Vagina (tissue), 2 donors: ENCODE measurements around the gene KHDRBS1. TPM values are rescaled to one million over a fixed set of nuclear protein-coding genes. Genes with fewer than 3 reads are reported as not detected.

Experiments used
- DNase-seq, 2 donors: peaks; one replicate each; pipeline ENCODE4 v3.0.0-alpha.2; 2017; ENCODE audit errors: extremely low spot score in 2 of 2
- H3K27ac ChIP-seq: fragments of 200-600 bp; sonication (generic); one replicate; pipeline ENCODE4 v1.5.1; 2019
- H3K27me3 ChIP-seq: fragments of 200-600 bp; sonication (generic); one replicate; pipeline ENCODE4 v1.5.1; 2019
- H3K36me3 ChIP-seq, 2 donors: fragments of 200-600 bp; sonication (generic); one replicate each; pipeline ENCODE4 v1.5.1; 2017 to 2019
- H3K4me1 ChIP-seq: fragments of 200-600 bp; sonication (generic); one replicate; pipeline ENCODE4 v1.5.1; 2019
- H3K4me3 ChIP-seq, 2 donors: fragments of 200-600 bp; sonication (generic); 1 replicate in 1 of 2; 2 replicates in 1 of 2; pipeline ENCODE4 v1.5.1; 2016 to 2019
- H3K9me3 ChIP-seq: fragments of 200-600 bp; sonication (generic); one replicate; pipeline ENCODE4 v1.5.1; 2019
- POLR2A ChIP-seq, 2 donors: fragments of 450-650 bp; IDR thresholded peaks; one replicate each; pipeline ENCODE4 v1.6.1; 2017; ENCODE audit warnings: antibody characterized with exemption in 2 of 2, mild to moderate bottlenecking in 2 of 2, moderate library complexity in 2 of 2
- POLR2AphosphoS5 ChIP-seq, 2 donors: sonication (generic); formaldehyde crosslinking; IDR thresholded peaks; one replicate each; pipeline ENCODE4 v1.9.0; 2017; ENCODE audit warnings: antibody characterized with exemption in 2 of 2, mild to moderate bottlenecking in 2 of 2, low read depth in 1 of 2; ENCODE audit not compliant: insufficient read depth in 1 of 2
- intact Hi-C: fragments of 100-400 bp; cut with DNase I; formaldehyde crosslinking; loops from one replicate; pipeline ENCODE4 v1.15.1; 2023
- total RNA-seq: library from RNA; depleted of rRNA; stranded (reverse); fragments of >200 nt; gene quantifications from one replicate; pipeline ENCODE4 v1.2.3, GENCODE V29; 2016
- TF ChIP-seq, protein P1 (sequence below), 3 experiments: fragments of 450-650 bp in 2 of 3; fragments of 200-600 bp in 1 of 3; sonication (generic) in 1 of 3; IDR thresholded peaks; one replicate each; pipeline ENCODE4 v1.5.1; 2017 to 2019; ENCODE audit warnings: antibody characterized with exemption in 3 of 3, mild to moderate bottlenecking in 2 of 3, moderate library complexity in 2 of 3

Gene KHDRBS1
- total RNA-seq, 1 donor from 2014 or later: 104 TPM

DNA sequence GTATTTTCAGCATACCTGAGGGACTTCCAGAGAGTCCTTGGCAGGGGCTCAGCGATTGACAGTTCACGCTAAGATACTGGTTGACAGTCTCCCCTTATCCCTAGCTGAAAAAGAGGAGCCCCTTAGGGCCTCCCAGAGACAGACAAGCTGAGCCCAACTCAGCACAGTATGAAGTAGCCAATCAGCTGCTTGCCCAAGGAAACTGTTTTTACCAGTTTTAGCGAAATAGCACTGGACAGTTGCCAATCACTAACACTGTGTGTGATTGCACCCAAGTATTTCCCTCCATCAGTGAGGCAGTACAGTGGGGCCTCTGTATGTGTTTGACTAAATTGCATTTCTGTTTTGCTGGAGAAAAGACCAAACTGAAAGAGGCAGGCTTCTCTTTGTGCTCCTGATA lies 27.0 kb downstream of the KHDRBS1 start:
- Histone ChIP-seq H3K36me3 (no peaks in the 10 kb centered on the region), H3K27me3 (no peaks in the 10 kb centered on the region), H3K27ac (no peak overlapping the region), H3K9me3 (no peaks in the 10 kb centered on the region), H3K4me3 (no peak overlapping the region), H3K4me1 (no peaks in the 10 kb centered on the region)
- intact Hi-C loops: no loop called here
- DNase-seq: no peak
- no peak for TF ChIP-seq POLR2AphosphoS5 (IDR thresholded peaks at IDR 0.05; ENCODE audit: insufficient read depth in 1 of 2, low read depth in 1 of 2)
- TF ChIP-seq POLR2A (IDR thresholded peaks at IDR 0.05): no peak
- TF ChIP-seq, protein P1, sequence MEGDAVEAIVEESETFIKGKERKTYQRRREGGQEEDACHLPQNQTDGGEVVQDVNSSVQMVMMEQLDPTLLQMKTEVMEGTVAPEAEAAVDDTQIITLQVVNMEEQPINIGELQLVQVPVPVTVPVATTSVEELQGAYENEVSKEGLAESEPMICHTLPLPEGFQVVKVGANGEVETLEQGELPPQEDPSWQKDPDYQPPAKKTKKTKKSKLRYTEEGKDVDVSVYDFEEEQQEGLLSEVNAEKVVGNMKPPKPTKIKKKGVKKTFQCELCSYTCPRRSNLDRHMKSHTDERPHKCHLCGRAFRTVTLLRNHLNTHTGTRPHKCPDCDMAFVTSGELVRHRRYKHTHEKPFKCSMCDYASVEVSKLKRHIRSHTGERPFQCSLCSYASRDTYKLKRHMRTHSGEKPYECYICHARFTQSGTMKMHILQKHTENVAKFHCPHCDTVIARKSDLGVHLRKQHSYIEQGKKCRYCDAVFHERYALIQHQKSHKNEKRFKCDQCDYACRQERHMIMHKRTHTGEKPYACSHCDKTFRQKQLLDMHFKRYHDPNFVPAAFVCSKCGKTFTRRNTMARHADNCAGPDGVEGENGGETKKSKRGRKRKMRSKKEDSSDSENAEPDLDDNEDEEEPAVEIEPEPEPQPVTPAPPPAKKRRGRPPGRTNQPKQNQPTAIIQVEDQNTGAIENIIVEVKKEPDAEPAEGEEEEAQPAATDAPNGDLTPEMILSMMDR (IDR thresholded peaks at IDR 0.05): no peak

DNA sequence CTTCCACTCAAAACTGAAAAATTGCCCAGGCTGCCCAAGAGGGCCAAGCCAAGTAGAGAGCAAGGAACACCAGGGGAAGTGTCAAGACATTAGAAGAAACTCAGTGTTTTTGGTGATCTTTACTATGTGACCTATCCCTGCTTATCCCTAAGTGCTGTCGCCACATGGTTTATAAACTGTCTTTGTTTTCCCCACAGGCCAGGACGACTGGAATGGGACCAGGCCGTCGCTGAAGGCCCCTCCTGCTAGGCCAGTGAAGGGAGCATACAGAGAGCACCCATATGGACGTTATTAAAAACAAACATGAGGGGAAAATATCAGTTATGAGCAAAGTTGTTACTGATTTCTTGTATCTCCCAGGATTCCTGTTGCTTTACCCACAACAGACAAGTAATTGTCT lies 28.7 kb downstream of the KHDRBS1 start:
- Histone ChIP-seq H3K27me3 (no peaks in the 10 kb centered on the region), H3K4me1 (no peaks in the 10 kb centered on the region), H3K36me3 (peaks cover 0 to 10% of the 10 kb centered on the region in 2 donors), H3K27ac (no peak overlapping the region), H3K9me3 (no peaks in the 10 kb centered on the region), H3K4me3 (no peak overlapping the region)
- TF ChIP-seq POLR2A (IDR thresholded peaks at IDR 0.05): no peak
- no peak for TF ChIP-seq POLR2AphosphoS5 (IDR thresholded peaks at IDR 0.05; ENCODE audit: insufficient read depth in 1 of 2, low read depth in 1 of 2)
- TF ChIP-seq, protein P1 (IDR thresholded peaks at IDR 0.05): no peak
- no peak for DNase-seq
- intact Hi-C loops: no loop called here

DNA sequence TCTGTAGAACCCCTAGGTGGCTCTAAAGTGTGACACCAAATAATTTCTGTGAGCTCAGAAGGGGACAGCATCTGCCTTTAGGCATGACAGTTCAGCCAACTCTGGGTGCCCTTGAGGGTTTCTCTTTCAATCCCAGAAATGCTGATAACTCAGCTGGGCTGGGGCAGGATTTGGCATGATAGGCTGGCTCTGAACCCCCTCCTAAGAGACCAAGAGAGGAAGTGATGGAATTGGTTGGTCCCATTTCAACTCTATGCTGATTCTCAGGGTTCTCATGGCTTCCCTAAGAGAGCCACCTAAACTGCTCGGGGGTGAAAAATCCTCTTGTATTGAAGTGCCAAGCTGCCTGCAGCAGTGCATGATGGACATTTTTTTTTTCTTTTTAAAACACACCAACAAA lies 30.6 kb downstream of the KHDRBS1 start:
- H3K4me1 ChIP-seq: no peaks in the 10 kb centered on the region
- intact Hi-C loops: no loop called here
- H3K27me3 ChIP-seq: no peaks in the 10 kb centered on the region
- no peak overlapping the region for H3K27ac ChIP-seq
- no peaks in the 10 kb centered on the region for H3K9me3 ChIP-seq
- TF ChIP-seq POLR2AphosphoS5 (IDR thresholded peaks at IDR 0.05; ENCODE audit: insufficient read depth in 1 of 2, low read depth in 1 of 2) (no peak), POLR2A (IDR thresholded peaks at IDR 0.05) (no peak)
- TF ChIP-seq, protein P1 (IDR thresholded peaks at IDR 0.05): no peak
- H3K4me3 ChIP-seq: no peak overlapping the region
- H3K36me3 ChIP-seq: peaks cover 0 to 20% of the 10 kb centered on the region in 2 donors
- DNase-seq: no peak

DNA sequence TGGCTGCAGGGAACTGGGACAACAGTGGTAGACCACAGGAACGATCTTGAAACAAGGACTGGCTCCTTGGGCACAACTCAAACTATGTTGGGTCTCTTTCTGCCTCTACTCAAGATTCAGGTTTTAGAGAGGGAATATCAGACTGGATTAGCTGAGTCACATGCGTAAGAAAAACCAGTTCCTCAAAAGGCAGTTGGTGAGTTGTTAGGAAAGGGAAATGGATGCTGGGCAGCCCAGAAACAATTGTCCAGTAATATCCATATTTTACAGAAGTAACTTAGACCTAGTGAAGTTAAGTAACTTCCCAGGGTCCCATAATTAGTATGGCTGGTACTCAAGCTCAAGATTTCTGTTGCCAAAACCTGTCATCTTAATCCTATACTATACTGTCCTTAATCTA lies 32.1 kb downstream of the KHDRBS1 start:
- no peak overlapping the region for H3K27ac ChIP-seq
- peaks cover 0 to 25% of the 10 kb centered on the region in 2 donors for H3K36me3 ChIP-seq
- no peak overlapping the region for H3K4me3 ChIP-seq
- intact Hi-C loops: no loop called here
- H3K9me3 ChIP-seq: no peaks in the 10 kb centered on the region
- DNase-seq: no peak
- H3K4me1 ChIP-seq: no peaks in the 10 kb centered on the region
- TF ChIP-seq POLR2A (IDR thresholded peaks at IDR 0.05): no peak
- TF ChIP-seq POLR2AphosphoS5 (IDR thresholded peaks at IDR 0.05; ENCODE audit: insufficient read depth in 1 of 2, low read depth in 1 of 2): no peak
- TF ChIP-seq, protein P1 (IDR thresholded peaks at IDR 0.05): no peak
- H3K27me3 ChIP-seq: no peaks in the 10 kb centered on the region

DNA sequence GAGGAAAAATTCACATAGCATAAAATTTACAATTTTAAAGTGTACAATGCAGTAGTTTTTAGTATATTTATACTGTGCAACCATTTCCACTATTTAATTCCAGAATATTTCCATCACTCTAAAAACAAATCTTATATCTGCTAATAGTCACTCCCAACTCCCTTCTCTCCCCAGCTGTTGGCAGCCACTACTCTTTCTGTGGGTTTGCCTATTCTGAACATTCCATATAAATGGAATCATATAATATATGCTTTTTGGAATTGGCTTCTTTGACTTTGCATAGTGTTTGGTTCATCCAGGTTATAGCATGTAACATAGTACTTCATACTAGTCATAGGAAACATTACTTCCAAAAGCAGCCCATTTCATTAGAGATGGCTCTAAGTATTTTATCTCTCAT lies 34.0 kb downstream of the KHDRBS1 start:
- H3K4me1 ChIP-seq: no peaks in the 10 kb centered on the region
- H3K4me3 ChIP-seq: no peak overlapping the region
- no peak for DNase-seq
- no peaks in the 10 kb centered on the region for H3K9me3 ChIP-seq
- intact Hi-C loops: no loop called here
- TF ChIP-seq, protein P1 (IDR thresholded peaks at IDR 0.05): no peak
- TF ChIP-seq POLR2A (IDR thresholded peaks at IDR 0.05) (no peak), POLR2AphosphoS5 (IDR thresholded peaks at IDR 0.05; ENCODE audit: insufficient read depth in 1 of 2, low read depth in 1 of 2) (no peak)
- H3K27ac ChIP-seq: no peak overlapping the region
- H3K36me3 ChIP-seq: peaks cover 0 to 44% of the 10 kb centered on the region in 2 donors
- H3K27me3 ChIP-seq: no peaks in the 10 kb centered on the region
